A549 (cell line): ENCODE data around the gene PCDH1.

Experiments used
- BHLHE40 ChIP-seq: IDR thresholded peaks from 2 replicates; pipeline ENCODE4 v1.6.1; 2012; ENCODE audit warnings: low read depth, low read length, inconsistent platforms
- CTCF ChIP-seq: fragments of >200 bp; sonication (Bioruptor Twin); formaldehyde crosslinking; IDR thresholded peaks from 3 replicates; pipeline ENCODE4 v1.5.1; 2016
- JUN ChIP-seq, 2 experiments: fragments of >200 bp; sonication (Bioruptor Twin); formaldehyde crosslinking; IDR thresholded peaks; 2 replicates in 1 of 2; 3 replicates in 1 of 2; pipeline ENCODE4 v1.6.1; 2016 to 2017
- JUNB ChIP-seq: fragments of >200 bp; sonication (Bioruptor Twin); formaldehyde crosslinking; IDR thresholded peaks from 2 replicates; pipeline ENCODE4 v1.6.1; 2016
- KDM5A ChIP-seq: fragments of 200-600 bp; sonication (generic); IDR thresholded peaks from 2 replicates; pipeline ENCODE4 v1.6.1; 2016; ENCODE audit warnings: antibody characterized with exemption, mild to moderate bottlenecking
- POLR2A ChIP-seq: IDR thresholded peaks from 2 replicates; pipeline ENCODE4 v1.6.1; 2012; ENCODE audit warnings: mild to moderate bottlenecking, low read length
- RAD21 ChIP-seq, 2 experiments: fragments of >200 bp in 1 of 2; sonication (Bioruptor Twin) in 1 of 2; formaldehyde crosslinking in 1 of 2; IDR thresholded peaks in 1 of 2; conservative IDR thresholded peaks in 1 of 2; 2 replicates in 1 of 2; 3 replicates in 1 of 2; pipeline ENCODE4 v1.6.1; 2012 to 2018; ENCODE audit warnings: inconsistent platforms in 1 of 2
- RNF2 ChIP-seq: fragments of 200-600 bp; sonication (generic); IDR thresholded peaks from 2 replicates; pipeline ENCODE4 v1.6.1; 2016; ENCODE audit warnings: low read depth, mild to moderate bottlenecking, antibody characterized with exemption, moderate library complexity, borderline replicate concordance
- TF ChIP-seq, protein P1 (sequence below): IDR thresholded peaks from 2 replicates; pipeline ENCODE4 v1.6.1; 2012

DNA sequence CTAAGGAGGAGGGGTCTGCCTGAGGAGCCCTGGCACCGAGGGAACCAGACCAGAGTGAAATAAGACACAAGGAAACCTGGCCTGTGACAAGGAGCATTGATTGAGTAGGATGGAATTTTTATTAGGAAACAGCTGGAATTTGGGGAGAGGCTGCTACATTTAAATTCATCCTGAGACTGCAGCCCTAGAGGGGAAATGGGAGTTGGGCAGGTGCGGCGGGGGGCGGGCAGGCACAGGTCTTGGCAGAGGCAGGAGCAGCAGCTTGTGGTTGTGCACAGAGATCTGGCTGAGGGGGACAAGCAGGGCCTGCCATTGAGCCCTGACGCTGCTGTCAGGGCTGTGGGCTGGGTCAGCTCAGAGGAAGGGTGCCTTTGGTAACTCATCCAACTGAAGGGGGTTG is 71.6 kb downstream of the PCDH1 start:
- TF ChIP-seq RNF2 (no peak), CTCF (no peak), BHLHE40 (no peak), RAD21 (conservative IDR thresholded peaks at IDR 0.05 in 1 of 2, IDR thresholded peaks at IDR 0.05 in 1 of 2) (no peak), POLR2A (no peak), KDM5A (no peak), JUN (IDR thresholded peaks at IDR 0.05) (no peak), JUNB (no peak)
- TF ChIP-seq, protein P1, sequence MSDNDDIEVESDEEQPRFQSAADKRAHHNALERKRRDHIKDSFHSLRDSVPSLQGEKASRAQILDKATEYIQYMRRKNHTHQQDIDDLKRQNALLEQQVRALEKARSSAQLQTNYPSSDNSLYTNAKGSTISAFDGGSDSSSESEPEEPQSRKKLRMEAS: no peak
